HepG2 (cell line): Measurements from ENCODE around the gene RNF182. TPM values are rescaled to one million over a fixed set of nuclear protein-coding genes. Genes with fewer than 3 reads are reported as not detected.

Experiments used
- BRF2 ChIP-seq: sonication (generic); formaldehyde crosslinking; IDR thresholded peaks from 2 replicates; pipeline ENCODE4 v1.8.1; 2022; ENCODE audit warnings: mild to moderate bottlenecking, missing genetic modification reagents
- FUBP1 ChIP-seq: sonication (generic); formaldehyde crosslinking; IDR thresholded peaks from 2 replicates; pipeline ENCODE4 v1.5.1; 2020; ENCODE audit warnings: missing genetic modification reagents, mild to moderate bottlenecking, borderline replicate concordance
- GMEB2 ChIP-seq: IDR thresholded peaks from 2 replicates; pipeline ENCODE4 v1.6.1; 2016; ENCODE audit warnings: missing biosample characterization, missing genetic modification reagents, low read depth
- HBP1 ChIP-seq: IDR thresholded peaks from 2 replicates; pipeline ENCODE4 v1.6.1; 2016; ENCODE audit warnings: low read depth, control low read depth
- NFIC ChIP-seq: IDR thresholded peaks from 2 replicates; pipeline ENCODE4 v1.6.1; 2012; ENCODE audit warnings: mild to moderate bottlenecking, low read length, inconsistent platforms
- NR1H2 ChIP-seq: sonication (generic); formaldehyde crosslinking; IDR thresholded peaks from 2 replicates; pipeline ENCODE4 v1.8.1; 2022; ENCODE audit warnings: low read depth, missing genetic modification reagents, borderline replicate concordance
- ZXDC ChIP-seq: sonication (generic); formaldehyde crosslinking; IDR thresholded peaks from 2 replicates; pipeline ENCODE4 v1.5.0; 2020; ENCODE audit warnings: mild to moderate bottlenecking, missing genetic modification reagents
- polyA plus RNA-seq, 8 experiments: library from polyadenylated mRNA; depleted of rRNA in 3 of 8; stranded (reverse) in 7 of 8; unstranded in 1 of 8; fragments of >200 nt; fragmentation: Illumina TruSeq in 4 of 8; extraction: Trizol in 4 of 8; gene quantifications; 2 replicates each; pipeline versions ENCODE4 v1.2.1 to v1.2.3, GENCODE V29; 2011 to 2016; ENCODE audit warnings: low read depth in 4 of 8, missing spikeins in 1 of 8, mixed read lengths in 1 of 8; ENCODE audit not compliant: insufficient read depth in 1 of 8
- total RNA-seq, 5 experiments: library from RNA; depleted of rRNA; stranded (reverse); fragments of >200 nt; fragmentation: Illumina TruSeq; extraction: Trizol; gene quantifications; 2 replicates each; pipeline ENCODE4 v1.2.3, GENCODE V29; 2016; ENCODE audit warnings: low read depth in 1 of 5

The RNF182 gene
- total and polyA plus RNA-seq, 2 of the 13 experiments (the other 11 are each of a cell fraction or from before 2014, with no cell fraction given) = not detected

- TF ChIP-seq BRF2 (CRISPR knock-in tag) = no peak
- TF ChIP-seq GMEB2 (CRISPR knock-in tag) = no peak
- TF ChIP-seq ZXDC (CRISPR knock-in tag) = no peak
- TF ChIP-seq HBP1 (CRISPR knock-in tag) = no peak
- TF ChIP-seq NR1H2 (CRISPR knock-in tag) = no peak
- TF ChIP-seq FUBP1 (CRISPR knock-in tag) = no peak
- TF ChIP-seq NFIC = no peak
Measured at GRCh38 chr6:14025160-14025559, 100.4 kb downstream of the RNF182 start (continued).
